GM18502 (cell line): ENCODE measurements around the gene MXI1.

Source experiments
- ATAC-seq: cut with Tn5 transposase; IDR thresholded peaks from one replicate; pipeline ENCODE4 v1.9.1; 2021; ENCODE audit warnings: mild to moderate bottlenecking; ENCODE audit not compliant: unreplicated experiment, poor library complexity

The MXI1 gene

DNA sequence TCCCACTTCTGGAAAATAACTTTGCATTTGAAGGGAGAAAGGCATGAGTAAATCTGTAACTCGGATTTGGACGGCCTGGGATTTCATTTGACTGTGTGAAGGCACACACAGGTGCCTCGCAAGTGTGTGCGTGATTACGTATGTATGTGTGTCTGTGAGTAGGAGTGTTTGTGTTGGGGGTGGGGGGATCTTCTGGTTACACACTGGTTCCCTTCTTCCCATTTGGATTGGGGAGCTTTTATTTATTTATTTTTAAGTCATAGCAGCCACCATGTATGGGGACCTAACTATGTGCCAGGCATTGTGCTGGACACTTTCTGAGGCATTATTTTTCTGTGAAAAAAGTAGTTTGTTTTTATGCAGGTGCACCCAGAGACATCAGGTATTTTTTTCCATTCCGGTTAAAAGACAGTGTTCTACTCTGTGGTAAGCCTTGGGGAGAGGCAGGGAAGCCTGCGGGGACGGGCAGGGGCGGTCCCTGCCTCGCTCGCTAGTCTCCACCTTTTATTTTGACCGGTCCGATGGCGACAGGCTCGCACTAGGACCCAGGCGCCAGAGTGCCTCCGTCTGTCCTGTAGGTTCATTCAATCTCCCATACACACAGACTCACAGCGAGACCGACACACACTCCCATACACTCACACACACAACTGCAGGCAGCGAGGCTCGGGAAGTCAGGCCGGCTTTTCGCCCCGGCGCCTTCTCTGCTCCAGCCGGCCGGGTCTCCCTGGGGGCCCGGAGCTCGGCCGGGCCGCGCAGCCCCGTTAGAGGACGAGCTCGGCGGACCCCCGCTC is at the start of gene MXI1:
Gene MXI1, plus strand, starts transcription at position 595 of the 794 bp plus-strand sequence. CDS start 204 bp downstream, outside the sequence.
- ATAC-seq = peak; percentile 56

DNA sequence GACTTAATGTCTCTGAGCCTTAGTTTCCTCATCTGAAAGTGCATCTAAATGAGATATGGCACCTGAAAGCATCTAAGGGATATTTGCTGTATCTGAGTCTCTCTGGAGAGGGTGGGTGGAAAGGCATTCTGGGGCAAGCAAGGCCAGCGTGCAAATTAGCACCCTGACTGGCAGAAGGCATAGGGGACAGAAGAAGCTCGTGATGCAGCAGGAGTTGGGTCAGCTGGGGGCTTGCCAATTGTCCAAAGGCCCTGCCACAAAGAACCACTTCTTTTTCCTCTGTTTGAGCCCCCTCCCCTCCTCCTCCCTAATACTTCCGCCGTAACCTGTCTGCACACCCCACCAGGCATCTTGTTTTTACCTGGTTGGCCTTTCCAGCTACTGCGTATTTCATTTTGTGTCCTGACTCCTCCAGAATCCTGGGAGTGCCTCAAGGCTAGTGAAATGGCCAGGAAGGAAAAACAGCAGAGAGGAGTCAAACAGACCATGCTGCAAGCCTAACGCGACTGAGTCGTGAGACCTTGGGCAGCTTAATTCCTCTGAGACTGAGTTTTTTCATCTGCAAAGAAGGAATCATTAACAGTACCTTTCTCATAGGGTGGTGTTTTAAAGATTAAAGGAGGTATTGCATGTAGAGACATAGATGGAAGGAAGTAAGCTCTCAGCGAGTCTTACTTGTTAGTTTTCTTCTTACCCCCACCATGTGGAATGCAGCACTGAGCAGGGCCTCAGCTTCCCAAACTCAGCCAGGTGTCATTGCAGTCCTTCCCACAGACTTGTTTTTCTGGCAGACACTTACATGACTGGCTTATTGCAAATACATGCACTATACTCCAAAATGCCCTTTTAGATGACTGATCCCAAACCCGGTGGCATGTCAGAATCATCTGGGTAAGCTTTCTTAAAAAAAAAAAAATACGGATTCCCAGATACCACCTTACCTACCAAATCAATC is 49.1 kb upstream of the MXI1 start:
- ATAC-seq = no peak

DNA sequence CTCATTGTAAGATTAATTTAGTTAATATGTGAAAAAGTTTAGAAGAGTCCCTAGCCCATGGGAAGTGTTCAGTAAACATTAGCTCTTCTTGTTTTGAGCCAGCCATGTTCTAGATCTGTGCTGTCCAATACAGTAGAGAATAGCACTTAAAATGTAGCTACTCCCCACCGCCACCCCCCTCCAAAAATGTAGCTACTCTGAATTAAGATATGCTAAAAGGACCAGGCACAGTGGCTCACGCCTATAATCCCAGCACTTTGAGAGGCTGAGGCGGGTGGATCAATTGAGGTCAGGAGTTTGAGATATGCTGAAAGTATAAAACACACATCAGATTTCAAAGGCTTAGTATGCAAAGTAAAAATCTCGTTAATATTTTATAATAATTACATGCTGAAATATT is 47.3 kb upstream of the MXI1 start:
- ATAC-seq = no peak

DNA sequence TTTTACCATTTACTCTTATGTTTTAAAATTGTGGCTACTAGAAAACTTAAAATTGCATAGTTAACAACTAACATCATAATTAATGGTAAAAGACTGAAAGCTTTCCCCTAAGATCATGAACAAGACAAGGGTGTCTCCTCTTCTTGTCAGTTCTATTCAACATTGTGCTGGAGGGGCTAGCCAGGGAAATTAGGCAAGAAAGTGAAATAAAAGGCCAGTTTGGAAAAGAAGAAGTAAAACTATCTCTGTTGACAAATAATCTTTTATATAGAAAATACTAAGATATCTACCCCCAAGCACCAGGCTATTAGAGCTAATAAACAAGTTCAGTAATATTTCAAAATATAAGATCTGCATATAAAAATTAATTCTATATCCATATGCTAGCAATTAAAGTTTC is 46.9 kb upstream of the MXI1 start:
- ATAC-seq = no peak

DNA sequence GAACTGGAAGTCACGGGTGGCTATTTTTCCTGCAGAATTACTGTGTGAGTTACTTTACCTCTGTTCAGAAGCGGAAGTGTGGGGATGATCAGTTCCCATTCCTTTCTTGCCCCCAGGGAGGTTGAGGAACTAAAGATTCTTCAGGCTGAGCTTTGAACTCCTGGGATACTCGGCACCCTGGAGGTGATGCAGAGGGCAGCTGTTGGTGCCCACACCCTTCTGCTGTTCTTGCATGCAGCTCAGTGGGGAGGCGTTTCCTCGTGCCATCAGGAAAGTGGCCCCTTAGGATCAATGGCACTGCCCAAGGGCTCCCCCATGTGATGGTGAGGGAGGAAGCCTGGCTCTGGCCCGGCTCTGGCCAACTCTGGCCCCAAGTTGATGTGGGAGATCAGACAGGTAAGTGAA is 44.7 kb upstream of the MXI1 start:
- ATAC-seq = no peak

DNA sequence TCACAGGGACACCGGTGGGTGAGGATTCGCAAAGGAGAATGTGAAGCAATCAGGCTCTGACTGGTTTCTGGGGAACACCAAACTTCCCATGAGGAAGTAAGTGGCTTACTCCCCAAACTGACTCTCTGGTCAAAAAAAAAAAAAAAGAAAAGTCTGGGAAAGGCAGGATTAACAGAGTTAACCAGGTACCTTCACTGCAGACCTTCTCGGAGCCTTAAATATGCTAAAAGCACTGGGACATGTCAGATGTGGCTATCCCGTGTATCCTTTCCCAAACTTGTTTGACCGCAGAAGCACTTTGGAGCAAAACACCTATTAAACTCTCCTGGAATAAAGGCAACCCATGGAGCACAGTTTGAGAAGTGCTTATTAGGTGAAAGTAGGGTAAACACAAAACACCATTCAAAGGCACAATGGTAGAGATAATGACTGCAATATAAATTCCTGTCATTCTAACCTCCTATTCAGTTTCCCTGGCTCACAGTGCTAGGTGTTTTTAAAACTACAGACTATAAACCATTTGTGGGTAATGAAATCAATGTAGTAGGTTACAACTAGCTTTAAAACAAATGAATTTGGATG is 44.1 kb upstream of the MXI1 start:
- no peak for ATAC-seq

DNA sequence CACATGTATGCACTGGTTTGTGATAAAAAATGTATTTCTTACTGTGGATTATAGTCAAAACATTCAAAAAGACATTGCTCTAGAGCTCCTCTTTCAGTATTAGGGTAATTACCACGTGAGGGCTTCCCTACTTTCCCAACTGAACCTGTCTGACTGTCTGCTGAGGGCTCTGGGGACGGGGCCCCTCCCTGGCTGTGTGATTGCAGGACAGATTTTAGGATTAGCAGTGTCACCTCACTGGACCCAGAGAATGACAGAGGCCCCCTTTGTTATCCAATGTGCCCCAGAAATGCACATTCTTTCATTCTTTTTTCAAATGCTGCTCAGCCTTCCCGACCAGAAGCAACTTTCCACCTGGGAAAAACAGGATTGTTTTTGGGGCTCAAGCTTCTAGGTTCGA is 43.6 kb upstream of the MXI1 start:
- no peak for ATAC-seq

DNA sequence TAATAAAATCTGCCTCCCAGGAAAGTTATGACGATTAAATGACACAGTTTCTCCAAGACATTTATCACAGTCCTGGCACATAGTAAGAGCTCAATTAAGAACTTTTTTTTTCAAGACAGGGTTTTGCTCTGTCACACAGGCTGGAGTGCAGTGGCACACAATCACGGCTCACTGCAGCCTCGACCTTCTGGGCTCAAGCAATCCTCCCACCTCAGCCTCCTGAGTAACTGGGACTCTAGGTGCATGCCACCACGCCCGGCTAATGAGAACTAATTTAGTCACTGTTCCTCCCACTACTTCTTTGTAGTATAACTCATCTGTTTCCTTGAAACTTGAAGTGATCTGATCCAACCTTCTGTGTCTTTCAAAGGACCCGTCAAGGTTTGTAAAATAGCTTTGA is 42.2 kb upstream of the MXI1 start:
- ATAC-seq = no peak

DNA sequence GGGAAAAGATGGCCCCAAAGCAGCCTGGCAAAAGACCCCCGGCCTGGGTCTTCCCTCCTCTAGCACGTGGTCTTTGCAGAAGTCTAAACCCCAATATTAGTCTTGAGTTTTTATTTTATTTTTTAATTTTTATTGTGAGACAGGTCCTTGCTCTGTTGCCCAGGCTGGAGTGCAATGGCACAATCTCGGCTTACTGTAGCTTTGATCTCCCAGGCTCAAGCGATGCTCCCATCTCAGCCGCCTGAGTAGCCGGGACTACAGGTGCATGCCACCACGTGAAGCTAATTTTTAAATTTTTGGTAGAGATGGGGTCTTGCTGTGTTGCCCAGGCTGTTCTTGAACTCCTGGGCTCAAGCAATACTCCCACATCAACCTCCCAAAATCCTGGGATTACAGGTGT is 40.3 kb upstream of the MXI1 start:
- ATAC-seq = no peak

DNA sequence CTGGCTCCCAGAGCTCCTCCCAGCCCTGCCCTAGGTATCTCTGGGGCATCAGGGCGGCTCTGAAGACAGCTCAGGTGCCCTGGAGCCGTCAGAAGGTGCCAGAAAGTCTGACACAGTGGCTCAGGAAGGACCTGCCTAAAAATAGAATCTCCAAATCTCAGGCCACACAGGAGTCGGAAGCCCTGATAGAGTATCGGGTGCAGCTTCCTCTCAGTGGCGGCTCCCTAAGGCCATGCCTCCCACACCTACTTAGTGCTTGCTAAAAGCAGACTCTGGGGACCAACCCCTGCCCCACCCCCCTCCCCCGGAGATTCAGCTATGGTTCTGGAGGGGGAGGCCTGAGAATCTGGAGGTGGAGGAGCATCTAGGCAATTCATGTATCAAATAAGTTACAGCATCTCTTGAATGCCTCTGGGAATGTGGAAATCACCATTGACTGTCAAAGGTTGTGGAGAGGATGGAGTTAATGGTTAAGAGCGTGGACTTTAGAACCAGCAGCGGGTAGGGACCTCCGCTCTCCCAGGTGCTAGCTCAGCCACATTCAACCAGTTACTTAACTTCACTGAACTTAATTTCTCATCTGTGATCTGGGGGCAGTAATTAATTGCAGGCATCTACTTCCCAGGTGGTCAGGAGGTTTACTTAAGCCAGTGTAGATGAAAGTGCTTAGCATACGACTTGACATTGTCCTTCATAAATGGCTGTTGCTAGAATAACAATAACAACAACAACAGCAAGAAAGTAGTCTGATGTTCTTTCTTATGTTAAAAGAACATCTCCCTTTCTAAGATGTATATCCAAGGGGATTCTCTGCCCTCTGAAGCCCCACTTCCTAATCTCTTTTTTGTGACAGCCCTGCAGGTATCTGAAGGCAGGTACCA is 38.6 kb upstream of the MXI1 start:
- peak; percentile 58 for ATAC-seq

DNA sequence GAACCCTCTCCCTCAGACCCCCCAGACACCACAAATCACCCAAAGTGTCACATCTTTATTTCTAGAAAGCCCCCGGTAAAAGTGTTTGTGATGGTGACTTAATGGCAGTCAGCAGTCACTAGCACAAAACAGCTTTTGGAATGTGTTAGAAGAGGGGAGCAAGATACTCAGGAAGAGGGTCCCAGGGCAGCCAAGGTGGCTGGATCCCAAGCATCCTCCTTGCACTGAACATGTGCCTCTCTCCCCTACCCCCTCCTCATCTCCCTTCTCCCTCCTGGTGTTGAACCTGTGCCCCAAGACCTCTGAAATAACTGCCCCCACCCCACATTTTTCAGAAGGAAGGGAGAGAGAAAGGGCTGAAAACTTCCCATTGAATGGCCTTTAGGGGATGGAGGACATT is 37.8 kb upstream of the MXI1 start:
- ATAC-seq = no peak

DNA sequence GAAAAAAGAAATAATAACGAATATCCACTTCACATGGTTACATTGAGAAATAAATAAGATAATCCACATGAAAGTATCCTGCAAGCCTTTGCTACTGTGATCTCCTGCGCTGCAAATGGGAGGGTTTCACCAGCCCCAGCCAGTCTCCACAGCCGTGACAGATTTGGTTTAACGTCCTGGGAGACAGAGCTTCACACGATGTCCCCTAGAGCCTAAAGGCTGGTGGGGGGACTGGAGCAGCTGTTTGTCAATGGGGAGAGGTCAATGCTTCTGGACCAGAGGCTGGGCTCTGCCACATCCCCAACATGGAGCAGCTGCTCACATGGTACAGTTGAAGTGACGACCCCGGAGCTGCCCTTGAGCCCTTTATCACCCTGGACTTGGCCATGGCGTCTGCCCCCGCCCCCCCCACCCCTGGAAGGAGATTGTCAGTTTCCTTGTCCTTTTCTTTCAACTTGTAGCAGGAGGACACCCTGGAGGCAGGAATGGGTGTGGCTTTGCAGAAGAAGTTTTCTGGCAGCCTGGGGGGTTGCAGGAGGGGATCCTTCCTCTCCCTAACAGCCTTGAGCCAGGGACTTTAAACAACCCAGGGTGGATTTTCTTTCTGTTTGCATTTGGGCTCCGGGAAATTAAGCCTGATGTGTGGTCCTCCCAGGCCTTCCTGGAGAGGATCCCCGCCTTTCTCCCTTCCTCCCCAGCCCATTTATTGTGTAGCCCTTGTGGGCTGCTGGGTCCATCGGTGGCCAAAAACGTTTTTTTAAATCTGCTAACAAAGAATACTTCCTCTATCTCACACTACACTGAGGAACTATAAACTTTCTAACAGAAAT is 37.0 kb upstream of the MXI1 start:
- ATAC-seq = no peak

DNA sequence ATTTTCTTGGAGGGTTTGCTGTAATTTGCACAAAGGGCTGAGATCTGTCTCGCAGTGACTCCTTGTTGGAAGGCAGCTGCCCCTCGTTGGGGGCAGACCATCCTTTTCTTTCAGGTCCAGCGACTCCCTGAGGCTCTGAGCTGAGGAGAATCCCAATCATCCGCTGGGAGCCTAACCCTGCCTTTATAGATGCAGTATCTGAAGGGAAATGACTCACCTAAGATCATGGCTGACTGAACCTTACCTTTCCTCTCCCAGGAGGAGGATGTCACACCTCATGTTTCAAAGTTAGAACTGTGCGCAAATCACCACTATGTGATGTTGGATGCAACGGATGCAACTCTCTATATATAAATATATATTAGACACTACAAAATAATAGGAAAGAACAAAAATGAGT is 36.4 kb upstream of the MXI1 start:
- no peak for ATAC-seq

DNA sequence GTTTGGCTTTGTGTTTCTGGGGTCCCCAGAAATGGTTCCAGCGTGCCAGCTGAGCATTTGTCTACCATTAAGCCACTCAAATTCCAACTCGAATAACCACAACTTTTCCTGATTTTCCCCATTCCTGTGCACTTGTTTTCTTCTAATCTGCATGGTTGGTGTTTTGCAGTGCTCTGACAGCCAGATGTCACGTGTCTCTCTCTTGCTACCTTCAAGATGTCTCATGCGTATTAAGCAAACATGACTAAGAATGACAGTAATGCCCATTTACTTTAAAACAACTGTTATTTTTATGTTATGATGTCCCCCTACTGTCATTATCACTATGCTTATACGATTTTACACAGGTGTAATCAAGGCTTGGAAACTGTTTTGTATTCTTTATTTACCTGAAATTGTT is 35.2 kb upstream of the MXI1 start:
- ATAC-seq = no peak

DNA sequence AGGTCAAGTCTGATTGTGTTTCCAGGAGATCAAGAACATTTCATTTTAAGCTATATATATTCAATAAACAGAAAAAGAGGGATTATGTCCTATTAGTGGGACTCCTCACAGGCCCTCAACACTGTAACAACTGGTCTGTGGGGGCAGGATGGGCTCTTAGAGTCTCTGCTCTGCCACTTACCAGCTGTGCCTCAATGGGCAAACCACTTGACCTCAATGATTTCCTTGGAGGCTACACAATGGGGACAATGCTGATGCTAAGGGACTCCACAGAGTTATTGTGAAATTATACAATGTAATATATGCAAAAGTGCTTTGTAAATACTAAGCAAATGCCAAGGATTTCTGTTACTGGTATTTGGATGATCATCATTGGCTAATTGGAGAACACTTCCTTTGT is 33.2 kb upstream of the MXI1 start:
- ATAC-seq = no peak

DNA sequence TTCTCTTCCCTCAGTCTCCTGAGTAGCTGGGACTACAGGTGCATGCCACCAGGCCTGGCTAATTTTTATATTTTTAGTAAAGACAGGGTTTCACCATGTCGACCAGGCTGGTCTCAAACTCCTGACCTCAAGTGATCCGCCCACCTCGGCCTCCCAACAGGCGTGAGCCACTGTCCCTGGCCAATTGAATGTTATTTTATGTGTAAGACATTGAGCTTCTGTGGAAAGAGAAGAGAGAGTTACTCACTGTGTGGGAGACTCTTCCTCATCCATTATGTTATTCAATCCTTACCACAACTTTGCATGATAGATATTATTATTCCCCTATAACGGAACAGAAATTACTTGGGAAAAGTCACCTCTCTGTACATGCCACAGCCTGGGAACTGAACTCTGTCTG is 32.6 kb upstream of the MXI1 start:
- no peak for ATAC-seq

DNA sequence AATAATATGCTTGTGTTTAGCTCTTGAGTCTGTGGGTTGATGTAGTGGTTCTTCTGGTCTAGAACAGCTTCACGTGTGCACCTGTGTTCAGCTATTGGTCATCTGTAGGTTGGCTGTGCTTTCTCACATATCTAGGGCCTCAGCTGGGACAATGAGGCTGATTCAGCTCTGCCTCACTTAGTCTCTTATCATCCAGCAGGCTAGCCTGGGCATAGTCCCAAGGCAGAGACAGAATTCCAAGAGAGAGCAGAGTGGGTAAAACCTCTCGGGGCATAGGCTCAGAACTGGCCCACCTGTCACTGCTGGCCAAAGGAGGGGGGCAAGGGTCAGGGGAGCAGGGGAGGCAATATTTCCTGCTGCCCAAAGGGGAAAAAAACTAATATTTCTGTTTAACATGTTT is 32.0 kb upstream of the MXI1 start:
- no peak for ATAC-seq

DNA sequence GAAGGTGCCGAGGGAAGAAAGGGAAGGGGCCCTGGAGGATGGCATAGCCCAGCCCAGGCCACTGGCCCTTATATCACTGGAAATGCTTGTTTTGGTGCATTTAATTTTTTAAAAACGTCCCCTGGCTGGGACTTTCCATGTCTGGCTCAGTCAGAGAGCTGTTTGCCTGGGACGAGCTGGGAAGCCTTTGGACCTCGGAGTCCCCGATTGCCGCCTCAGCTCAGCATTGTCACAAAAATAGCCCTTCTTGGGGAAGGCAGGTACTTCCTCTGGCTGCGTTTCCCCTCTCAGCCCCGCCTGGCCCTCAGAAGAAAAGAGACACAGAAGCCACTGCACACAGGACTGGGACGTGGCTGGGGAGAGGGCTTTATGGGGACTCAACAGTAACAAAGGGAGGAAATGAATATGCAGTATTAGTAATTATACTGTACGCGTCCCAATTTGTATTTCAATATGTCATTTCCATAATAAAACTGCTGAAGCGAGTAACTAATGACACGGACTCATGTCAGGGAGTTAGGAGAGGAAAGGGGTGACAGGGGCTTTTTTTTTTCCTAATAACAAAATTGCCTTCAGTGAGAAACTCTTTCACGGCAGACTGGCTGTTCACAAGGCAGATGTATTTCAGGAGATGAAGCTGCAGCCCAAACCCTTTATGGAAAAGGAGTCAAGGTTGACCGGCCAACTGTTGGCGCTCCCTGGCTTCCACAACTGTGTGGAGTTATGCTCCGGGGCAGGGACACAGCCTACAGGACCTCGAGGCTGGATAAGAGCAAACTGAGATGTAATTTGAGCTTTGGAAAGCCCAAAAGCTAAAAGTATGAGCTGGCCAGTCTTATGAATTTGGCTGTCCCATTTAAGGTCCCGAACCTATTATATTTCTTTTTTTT is 31.0 kb upstream of the MXI1 start:
- no peak for ATAC-seq
